Activated naive CD4-positive, alpha-beta T cell treated with anti-CD3 and anti-CD28 coated beads for 36 hours (primary cell): ENCODE results near the gene SMKR1. TPM values are rescaled to one million over a fixed set of nuclear protein-coding genes. Genes with fewer than 3 reads are reported as not detected.
"Not testable (repeated sequence)": the region's sequence is repeated elsewhere in the genome, so short reads cannot be mapped to it uniquely, and the experiment has no call there.

Experiments
- CTCF ChIA-PET: fragments of 350-600 bp; sonication (Branson Sonifier 250); formaldehyde crosslinking; loops from one replicate; lab custom pipeline; 2021; ENCODE audit warnings: antibody characterized with exemption; lab: Charles Lee
- DNase-seq: peaks from one replicate; pipeline ENCODE4 v3.0.0-alpha.2; 2020
- H3K27ac Mint-ChIP-seq: one replicate; pipeline ENCODE4 v1.8.0; 2021; ENCODE audit warnings: mild to moderate bottlenecking, mixed read lengths
- H3K27me3 Mint-ChIP-seq: one replicate; pipeline ENCODE4 v1.8.0; 2021; ENCODE audit warnings: low read depth, mixed read lengths
- H3K36me3 Mint-ChIP-seq: one replicate; pipeline ENCODE4 v1.8.0; 2021; ENCODE audit warnings: low read depth, mixed read lengths
- H3K4me1 Mint-ChIP-seq: one replicate; pipeline ENCODE4 v1.8.0; 2021; ENCODE audit warnings: low read depth, mixed read lengths
- H3K4me3 Mint-ChIP-seq: one replicate; pipeline ENCODE4 v1.8.0; 2021; ENCODE audit warnings: mild to moderate bottlenecking, moderate library complexity, mixed read lengths
- H3K9me3 Mint-ChIP-seq: one replicate; pipeline ENCODE4 v1.8.0; 2021; ENCODE audit warnings: mixed read lengths
- intact Hi-C: fragments of 100-400 bp; cut with micrococcal nuclease; formaldehyde crosslinking; loops from one replicate; pipeline ENCODE4 v1.15.1; 2023
- total RNA-seq, 2 experiments: library from RNA; stranded (reverse); gene quantifications; one replicate each; pipeline ENCODE4 v1.2.3, GENCODE V29; 2021

SMKR1 gene
- total RNA-seq, 2 experiments from 2014 or later: 0.99 to 1.2 TPM

DNA sequence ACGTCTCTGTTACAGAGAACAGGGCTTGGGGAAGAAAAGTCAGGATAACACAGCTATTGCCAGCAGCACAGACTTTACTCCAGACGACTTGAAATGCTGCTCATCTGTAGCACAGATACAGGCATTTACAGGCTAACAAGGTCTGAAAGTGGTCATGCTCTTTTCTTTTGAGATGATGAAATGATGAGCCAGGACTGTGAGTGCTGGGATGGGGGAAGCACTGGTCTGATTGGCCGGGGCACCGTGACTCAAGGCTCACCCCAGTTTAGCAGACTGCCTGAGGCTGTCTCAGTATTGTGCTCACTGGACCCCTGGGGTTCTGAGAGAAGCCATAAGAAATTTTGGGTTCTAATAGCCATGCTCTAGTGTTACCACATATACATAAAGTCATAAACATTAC lies 12.4 kb downstream of the SMKR1 start:
- CTCF ChIA-PET: interaction anchor here (0.6 kb wide), 1 partner anchor 817 kb away, joined by 3 read pairs; no protein-coding TSS in a partner anchor
- no peaks in the 10 kb centered on the region for H3K9me3 Mint-ChIP-seq
- H3K27ac Mint-ChIP-seq: no peak overlapping the region
- intact Hi-C loops: no loop called here
- H3K27me3 Mint-ChIP-seq: no peaks in the 10 kb centered on the region
- no peak for DNase-seq
- no peaks in the 10 kb centered on the region for H3K4me1 Mint-ChIP-seq
- no peaks in the 10 kb centered on the region for H3K36me3 Mint-ChIP-seq
- H3K4me3 Mint-ChIP-seq: no peak overlapping the region

DNA sequence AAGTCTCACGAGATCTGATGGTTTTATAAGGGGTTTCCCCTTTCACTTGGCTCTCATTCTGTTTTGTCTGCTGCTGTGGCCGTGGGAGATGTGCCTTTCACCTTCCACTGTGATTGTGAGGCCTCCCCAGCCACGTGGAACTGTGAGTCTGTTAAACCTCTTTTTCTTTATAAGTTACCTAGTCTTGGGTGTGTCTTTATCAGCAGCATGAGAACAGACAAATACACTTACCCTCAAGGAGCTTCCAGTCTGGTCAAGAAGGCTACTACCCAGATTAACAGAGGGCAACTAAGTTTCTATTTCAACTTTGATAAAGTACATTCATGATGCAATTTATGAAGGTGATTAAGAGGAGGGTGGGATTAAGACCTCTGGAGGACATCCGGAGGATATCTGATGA lies 13.1 kb downstream of the SMKR1 start:
- Mint-ChIP-seq H3K4me3 (no peak overlapping the region), H3K27me3 (no peaks in the 10 kb centered on the region), H3K27ac (no peak overlapping the region), H3K9me3 (no peaks in the 10 kb centered on the region), H3K36me3 (no peaks in the 10 kb centered on the region), H3K4me1 (no peaks in the 10 kb centered on the region)
- DNase-seq: no peak
- intact Hi-C loops: no loop called here
- CTCF ChIA-PET: no interaction called here

DNA sequence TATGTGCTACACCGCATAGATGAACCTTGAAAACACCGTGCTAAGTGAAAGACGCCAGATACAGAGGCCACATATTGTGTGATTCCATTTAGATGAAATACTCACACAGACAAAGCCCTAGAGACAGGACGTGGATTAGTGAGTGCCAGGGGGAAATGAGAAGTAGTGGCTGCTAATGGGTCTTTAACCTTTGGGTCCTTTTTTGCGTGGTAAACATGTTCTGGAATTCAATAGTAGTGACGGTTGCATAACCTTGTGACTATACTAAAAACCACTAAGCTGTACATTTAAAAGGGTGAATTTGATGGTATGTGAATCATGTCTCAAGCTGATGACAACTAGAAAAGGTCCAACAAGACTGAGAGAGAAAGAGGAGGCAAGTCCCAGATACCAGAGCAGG lies 15.6 kb downstream of the SMKR1 start:
- Mint-ChIP-seq H3K36me3 (no peaks in the 10 kb centered on the region), H3K27me3 (peaks cover 9% of the 10 kb centered on the region)
- CTCF ChIA-PET: no interaction called here

DNA sequence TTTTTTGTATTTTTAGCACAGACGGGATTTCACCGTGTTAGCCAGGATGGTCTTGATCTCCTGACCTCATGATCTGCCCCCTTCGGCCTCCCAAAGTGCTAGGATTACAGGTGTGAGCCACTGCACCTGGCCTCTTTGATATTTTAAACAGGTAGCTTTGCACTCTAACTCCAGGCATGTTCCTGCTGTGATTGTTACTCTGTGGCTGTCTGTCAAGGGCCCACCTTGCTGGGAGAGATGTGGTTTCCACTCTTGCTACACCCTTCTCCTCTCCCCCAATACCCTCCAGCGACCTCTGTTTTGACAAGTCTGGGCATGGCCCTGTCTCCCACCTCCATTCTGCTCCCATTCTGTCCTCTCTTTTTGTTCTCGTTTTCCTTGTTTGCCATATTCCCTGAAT lies 17.1 kb downstream of the SMKR1 start:
- Mint-ChIP-seq H3K4me1 (no peaks in the 10 kb centered on the region), H3K4me3 (no peak overlapping the region), H3K36me3 (no peaks in the 10 kb centered on the region), H3K27ac (no peak overlapping the region), H3K27me3 (peaks cover 14% of the 10 kb centered on the region), H3K9me3 (no peaks in the 10 kb centered on the region)
- DNase-seq: no peak
- CTCF ChIA-PET: interaction anchor here (0.6 kb wide), 1 partner anchor 143 kb away, joined by 3 read pairs; no protein-coding TSS in a partner anchor
- intact Hi-C loops: no loop called here

More for the DNA sequence above, 15.6 kb downstream of the SMKR1 start:
- no peak overlapping the region for H3K4me3 Mint-ChIP-seq
- no peak overlapping the region for H3K27ac Mint-ChIP-seq
- H3K4me1 Mint-ChIP-seq: no peaks in the 10 kb centered on the region
- H3K9me3 Mint-ChIP-seq: no peaks in the 10 kb centered on the region
- intact Hi-C loops: no loop called here
- no peak for DNase-seq

DNA sequence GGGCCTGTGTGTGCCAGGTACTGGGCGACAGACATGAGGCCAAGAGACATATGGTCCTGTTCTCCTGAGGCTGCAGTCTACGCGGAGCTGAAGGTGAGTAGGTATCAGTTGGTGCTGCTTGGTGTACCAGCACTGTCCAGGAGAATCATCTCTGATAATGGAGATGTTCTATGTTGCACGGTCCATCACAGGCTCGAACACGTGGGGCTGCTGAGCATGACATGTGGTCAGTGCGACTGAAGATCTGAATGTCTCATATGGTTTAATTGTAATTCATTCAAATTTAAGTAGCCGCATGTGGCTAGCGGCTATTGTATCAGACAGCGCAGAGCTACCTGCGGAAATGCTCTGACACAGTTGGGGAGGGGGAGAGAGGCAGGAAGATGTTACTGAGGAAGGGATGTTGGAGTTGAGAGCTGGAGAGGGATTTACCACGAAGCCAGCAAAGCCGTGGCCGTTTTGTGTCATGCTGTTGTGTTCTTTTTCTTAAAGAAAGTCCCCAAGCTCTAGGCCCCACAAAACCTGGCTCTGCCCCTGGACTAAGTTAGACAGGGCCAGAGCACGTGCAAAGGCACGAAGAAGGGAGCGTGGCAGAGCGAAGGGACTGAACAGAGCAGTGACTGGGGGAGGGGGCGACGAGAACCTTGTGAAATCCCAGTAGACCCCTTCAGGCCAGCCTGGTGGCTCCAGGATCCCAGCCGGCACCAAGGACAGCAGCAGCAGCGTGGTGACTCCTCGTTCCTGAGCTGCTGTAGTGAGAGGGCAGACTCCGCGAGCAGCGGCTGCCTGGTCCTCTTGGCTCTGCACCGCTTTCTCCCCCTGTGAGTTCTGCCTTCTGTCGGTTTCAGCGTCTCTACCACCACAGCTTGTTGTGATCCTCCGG lies 20.0 kb downstream of the SMKR1 start:
- Mint-ChIP-seq H3K4me3 (no peak overlapping the region), H3K27me3 (peaks cover 19% of the 10 kb centered on the region), H3K9me3 (no peaks in the 10 kb centered on the region), H3K4me1 (no peaks in the 10 kb centered on the region), H3K27ac (no peak overlapping the region), H3K36me3 (no peaks in the 10 kb centered on the region)
- CTCF ChIA-PET: no interaction called here
- intact Hi-C loops: no loop called here
- no peak for DNase-seq

DNA sequence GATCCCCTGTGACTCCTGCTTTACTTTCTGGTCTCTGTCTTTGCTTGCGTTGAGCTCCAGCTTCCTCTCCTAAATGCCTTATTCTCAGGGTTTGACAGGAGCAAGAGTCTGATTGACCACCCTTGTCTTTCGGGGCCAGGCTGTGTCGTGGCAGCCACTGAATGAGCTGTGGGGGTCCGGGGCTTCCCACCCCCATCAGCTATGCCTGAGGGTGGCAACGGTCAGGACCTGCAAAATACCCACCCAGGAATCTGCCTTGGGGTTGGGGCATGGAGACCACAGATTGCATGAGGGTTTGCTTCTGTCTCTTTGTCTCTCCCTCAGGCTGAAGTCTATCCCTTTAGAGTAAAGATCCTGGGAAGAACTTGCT lies 20.6 kb downstream of the SMKR1 start:
- H3K4me3 Mint-ChIP-seq: no peak overlapping the region
- H3K9me3 Mint-ChIP-seq: no peaks in the 10 kb centered on the region
- no peak for DNase-seq
- peaks cover 19% of the 10 kb centered on the region for H3K27me3 Mint-ChIP-seq
- H3K4me1 Mint-ChIP-seq: no peaks in the 10 kb centered on the region
- H3K36me3 Mint-ChIP-seq: no peaks in the 10 kb centered on the region
- CTCF ChIA-PET: no interaction called here
- H3K27ac Mint-ChIP-seq: no peak overlapping the region
- intact Hi-C loops: no loop called here

DNA sequence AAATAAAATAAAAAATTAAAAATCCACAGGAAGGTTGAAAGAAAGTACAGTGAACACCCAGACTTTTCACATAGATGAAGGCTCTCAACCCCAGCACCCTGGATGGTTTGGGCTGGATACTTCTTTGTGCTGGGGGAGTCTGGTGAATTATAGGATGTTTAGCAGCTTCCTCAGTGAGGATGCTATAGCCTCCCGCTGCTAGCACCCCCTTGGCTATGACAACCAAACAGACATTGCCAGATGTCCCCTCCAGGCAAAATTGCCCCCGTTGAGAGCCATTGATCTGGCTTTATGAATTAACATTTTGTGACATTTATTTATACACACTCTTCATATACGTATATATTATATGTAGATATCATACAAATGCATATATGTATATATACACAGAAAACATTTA lies 21.6 kb downstream of the SMKR1 start:
- H3K27ac Mint-ChIP-seq: no peak overlapping the region
- H3K9me3 Mint-ChIP-seq: no peaks in the 10 kb centered on the region
- CTCF ChIA-PET: interaction anchor here (1.1 kb wide), 1 partner anchor 156 kb away, joined by 3 read pairs; no protein-coding TSS in a partner anchor
- no peak overlapping the region for H3K4me3 Mint-ChIP-seq
- intact Hi-C loops: no loop called here
- H3K36me3 Mint-ChIP-seq: no peaks in the 10 kb centered on the region
- DNase-seq: no peak
- H3K27me3 Mint-ChIP-seq: peaks cover 22% of the 10 kb centered on the region
- no peaks in the 10 kb centered on the region for H3K4me1 Mint-ChIP-seq

DNA sequence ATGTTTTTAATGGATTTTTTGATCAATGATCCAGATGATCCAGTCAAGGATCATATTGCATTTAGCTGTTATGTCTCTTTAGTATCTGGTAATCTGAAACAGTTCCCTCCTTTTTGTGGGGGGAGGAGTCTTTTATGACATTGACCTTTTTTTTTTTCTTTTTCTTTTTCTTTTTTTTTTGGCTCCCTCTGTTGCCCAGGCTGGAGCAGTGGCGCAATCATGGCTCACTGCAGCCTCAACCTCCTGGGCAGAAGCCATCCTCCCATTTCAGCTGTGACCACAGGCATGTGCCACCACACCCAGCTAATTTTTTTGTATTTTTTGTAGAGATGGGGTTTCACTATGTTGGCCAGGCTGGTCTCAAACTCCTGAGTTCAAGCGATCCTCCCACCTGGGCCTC lies 22.1 kb downstream of the SMKR1 start:
- H3K36me3 Mint-ChIP-seq, H3K27ac Mint-ChIP-seq, H3K4me3 Mint-ChIP-seq, intact Hi-C loops, H3K9me3 Mint-ChIP-seq, H3K4me1 Mint-ChIP-seq, DNase-seq: not testable (repeated sequence)
- CTCF ChIA-PET: interaction anchor here (1.1 kb wide), 1 partner anchor 157 kb away, joined by 3 read pairs; no protein-coding TSS in a partner anchor
- H3K27me3 Mint-ChIP-seq: peaks cover 22% of the 10 kb centered on the region

DNA sequence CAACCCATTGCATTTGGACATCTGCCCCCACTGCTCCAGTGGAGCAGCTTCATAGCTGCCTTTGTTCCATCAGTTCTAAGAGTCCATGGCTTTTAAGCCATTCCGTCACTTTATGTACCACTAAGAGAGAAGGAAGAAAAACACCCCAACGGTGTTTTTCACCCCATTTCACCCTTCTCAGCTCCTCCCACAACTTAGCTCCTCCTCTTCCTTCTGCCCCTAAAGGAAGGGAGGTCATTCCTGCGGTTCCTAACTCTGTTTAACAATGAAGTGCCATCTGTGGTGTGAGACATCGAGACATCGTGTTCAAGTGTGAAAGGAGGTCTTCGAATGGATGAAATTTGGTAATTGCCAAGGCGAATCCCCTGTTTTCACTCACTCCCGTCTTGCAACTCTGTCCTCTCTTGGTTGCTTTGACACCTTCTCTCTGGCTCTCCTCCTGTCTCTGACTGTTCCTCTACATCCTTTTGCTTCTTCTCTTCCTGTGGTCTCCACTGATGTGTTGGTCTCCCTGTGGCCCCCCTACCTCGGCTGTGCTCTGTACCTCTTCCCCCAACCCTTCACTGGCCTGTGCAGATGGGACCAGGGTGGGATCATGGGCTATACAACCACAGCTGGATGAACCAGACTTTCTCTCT lies 23.0 kb downstream of the SMKR1 start:
- no peak for DNase-seq
- Mint-ChIP-seq H3K9me3 (no peaks in the 10 kb centered on the region), H3K4me1 (peaks cover 3% of the 10 kb centered on the region), H3K4me3 (no peak overlapping the region), H3K27ac (no peak overlapping the region), H3K27me3 (peaks cover 22% of the 10 kb centered on the region), H3K36me3 (no peaks in the 10 kb centered on the region)
- intact Hi-C loops: no loop called here
- CTCF ChIA-PET: no interaction called here

DNA sequence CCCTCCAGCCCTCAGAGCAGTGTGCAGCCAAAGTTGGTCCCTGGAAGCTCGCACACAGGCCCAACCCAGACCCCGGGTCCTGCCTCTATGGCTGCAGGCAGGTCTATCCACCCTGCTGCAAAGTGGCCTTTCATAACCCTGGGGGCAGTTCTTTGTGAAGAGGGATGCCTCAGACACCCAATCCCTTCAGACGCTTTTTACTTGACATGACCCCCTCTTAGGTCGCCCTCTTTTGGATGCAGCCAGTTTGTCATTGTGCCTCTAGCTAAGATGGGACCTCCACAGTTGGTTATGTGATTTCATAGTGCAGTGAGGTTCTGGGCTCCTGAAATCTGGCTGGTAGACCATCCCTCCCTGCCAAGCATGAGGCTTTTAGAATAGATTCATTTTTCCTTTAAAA lies 27.3 kb downstream of the SMKR1 start:
- peak; percentile 10 for DNase-seq
- peaks cover 10% of the 10 kb centered on the region for H3K4me1 Mint-ChIP-seq
- no peaks in the 10 kb centered on the region for H3K9me3 Mint-ChIP-seq
- H3K27me3 Mint-ChIP-seq: peaks cover 7% of the 10 kb centered on the region
- intact Hi-C loops: loop anchor here (1.0 to 2.0 kb wide), 3 partner anchors 161 to 567 kb away; no protein-coding TSS in a partner anchor
- CTCF ChIA-PET: interaction anchor here (1.1 kb wide), 1 partner anchor 115 kb away, joined by 4 read pairs; no protein-coding TSS in a partner anchor
- H3K4me3 Mint-ChIP-seq: no peak overlapping the region
- no peaks in the 10 kb centered on the region for H3K36me3 Mint-ChIP-seq
- H3K27ac Mint-ChIP-seq: no peak overlapping the region

DNA sequence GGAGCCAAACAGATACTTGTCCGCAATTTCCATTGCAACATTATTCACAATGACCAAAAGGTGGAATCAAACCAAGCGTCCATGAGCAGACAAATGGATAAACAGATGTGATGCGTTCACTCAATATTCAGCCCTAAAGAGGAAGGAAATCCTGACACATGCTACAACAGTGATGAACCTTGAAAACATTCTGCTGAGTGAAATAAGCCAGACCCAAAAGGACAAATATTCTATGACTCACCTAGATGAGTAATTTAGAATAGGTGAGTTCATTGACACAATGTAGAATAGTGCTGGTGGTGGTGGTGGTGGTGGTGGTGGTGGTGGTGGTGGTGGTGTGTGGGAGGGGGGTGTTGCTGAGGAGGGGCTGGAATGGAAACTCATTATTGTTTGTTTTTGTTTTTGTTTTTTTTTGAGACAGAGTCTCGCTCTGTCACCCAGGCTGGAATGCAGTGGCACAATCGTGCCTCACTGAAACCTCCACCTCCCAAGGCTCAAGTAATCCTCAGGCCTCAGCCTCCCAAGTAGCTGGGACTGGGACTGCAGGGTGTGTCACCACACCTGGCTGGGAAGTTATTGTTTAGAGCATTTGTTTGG lies 28.6 kb downstream of the SMKR1 start:
- intact Hi-C loops: loop anchor here (1.0 to 2.0 kb wide), 7 partner anchors 23 to 568 kb away; partner anchors contain the start of gene NRF1

DNA sequence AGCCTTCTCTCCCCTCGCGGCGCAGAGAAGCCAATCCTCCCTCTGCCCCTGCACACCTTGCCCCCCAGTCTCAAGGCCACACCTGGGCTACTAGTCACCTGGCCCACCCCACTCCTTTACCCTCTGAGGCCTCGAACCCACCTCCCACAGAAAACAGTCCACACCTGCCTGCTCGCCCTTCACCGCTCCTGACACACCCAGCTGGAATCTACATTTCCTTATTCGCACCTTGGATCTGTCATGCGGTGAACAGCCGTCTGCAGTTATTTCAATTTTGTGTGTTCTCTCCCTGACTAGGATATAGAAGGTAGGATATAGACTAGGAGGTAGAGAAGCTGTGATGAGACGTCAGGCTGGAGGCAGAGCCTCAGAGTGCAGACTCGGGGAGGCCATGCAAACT lies 29.4 kb downstream of the SMKR1 start:
- CTCF ChIA-PET: interaction anchor here (0.6 to 1.4 kb wide), 2 partner anchors 83 to 164 kb away, joined by 3 to 6 read pairs; no protein-coding TSS in a partner anchor
- H3K9me3 Mint-ChIP-seq: no peaks in the 10 kb centered on the region
- DNase-seq: no peak
- H3K36me3 Mint-ChIP-seq: no peaks in the 10 kb centered on the region
- peaks cover 18% of the 10 kb centered on the region for H3K4me1 Mint-ChIP-seq
- H3K4me3 Mint-ChIP-seq: no peak overlapping the region
- peaks cover 3% of the 10 kb centered on the region for H3K27me3 Mint-ChIP-seq
- intact Hi-C loops: loop anchor here (1.0 to 2.0 kb wide), 5 partner anchors 23 to 569 kb away; partner anchors contain the start of gene NRF1
- H3K27ac Mint-ChIP-seq: no peak overlapping the region

More for the DNA sequence above, 28.6 kb downstream of the SMKR1 start:
- no peak overlapping the region for H3K4me3 Mint-ChIP-seq
- peaks cover 11% of the 10 kb centered on the region for H3K4me1 Mint-ChIP-seq
- peaks cover 3% of the 10 kb centered on the region for H3K27me3 Mint-ChIP-seq
- DNase-seq: peak; percentile 71
- no peak overlapping the region for H3K27ac Mint-ChIP-seq
- no peaks in the 10 kb centered on the region for H3K36me3 Mint-ChIP-seq
- no peaks in the 10 kb centered on the region for H3K9me3 Mint-ChIP-seq
- CTCF ChIA-PET: interaction anchor here (1.2 to 1.4 kb wide), 2 partner anchors 163 to 299 kb away, joined by 3 to 6 read pairs; no protein-coding TSS in a partner anchor
